Activated B cell treated with CpG ODN at 0.5 μM for 24 hours (primary cell): Measurements from ENCODE around the gene ADAM11. TPM values are rescaled to one million over a fixed set of nuclear protein-coding genes. Genes with fewer than 3 reads are reported as not detected.

Source experiments
- ATAC-seq: fragments of 200-7000 bp; cut with Tn5 transposase; one replicate; pipeline ENCODE4 v1.10.0; 2021; ENCODE audit warnings: low read depth, mild to moderate bottlenecking, moderate library complexity
- CTCF ChIA-PET: fragments of 350-600 bp; sonication (Branson Sonifier 250); formaldehyde crosslinking; loops from one replicate; lab custom pipeline; 2021; ENCODE audit warnings: antibody characterized with exemption; lab: Charles Lee
- POLR2A ChIA-PET: fragments of 350-600 bp; sonication (Branson Sonifier 250); formaldehyde crosslinking; loops from one replicate; lab custom pipeline; 2021; ENCODE audit warnings: antibody characterized with exemption; lab: Charles Lee
- DNase-seq: peaks from one replicate; pipeline ENCODE4 v3.0.0; 2022
- H3K27ac Mint-ChIP-seq: one replicate; pipeline ENCODE4 v1.8.0; 2020; ENCODE audit warnings: mixed read lengths
- H3K27me3 Mint-ChIP-seq: one replicate; pipeline ENCODE4 v1.8.0; 2021; ENCODE audit warnings: mixed read lengths
- H3K36me3 Mint-ChIP-seq: one replicate; pipeline ENCODE4 v1.8.0; 2021; ENCODE audit warnings: low read depth, mixed read lengths
- H3K4me1 Mint-ChIP-seq: one replicate; pipeline ENCODE4 v1.8.0; 2021; ENCODE audit warnings: mixed read lengths
- H3K4me3 Mint-ChIP-seq: one replicate; pipeline ENCODE4 v1.8.0; 2020; ENCODE audit warnings: mild to moderate bottlenecking, mixed read lengths
- H3K9me3 Mint-ChIP-seq: one replicate; pipeline ENCODE4 v1.8.0; 2020; ENCODE audit warnings: mixed read lengths
- intact Hi-C: fragments of 100-400 bp; cut with micrococcal nuclease; formaldehyde crosslinking; loops from one replicate; pipeline ENCODE4 v1.15.1; 2024
- total RNA-seq: library from RNA; stranded (reverse); gene quantifications from 2 replicates; pipeline ENCODE4 v1.2.3, GENCODE V29; 2022
- TF ChIP-seq, protein P1 (sequence below): fragments of 200-600 bp; IDR thresholded peaks from one replicate; pipeline ENCODE4 v1.8.0; 2022; ENCODE audit warnings: antibody characterized with exemption, mild to moderate bottlenecking

Gene ADAM11
- total RNA-seq, 1 donor from 2014 or later = 0.09 TPM

DNA sequence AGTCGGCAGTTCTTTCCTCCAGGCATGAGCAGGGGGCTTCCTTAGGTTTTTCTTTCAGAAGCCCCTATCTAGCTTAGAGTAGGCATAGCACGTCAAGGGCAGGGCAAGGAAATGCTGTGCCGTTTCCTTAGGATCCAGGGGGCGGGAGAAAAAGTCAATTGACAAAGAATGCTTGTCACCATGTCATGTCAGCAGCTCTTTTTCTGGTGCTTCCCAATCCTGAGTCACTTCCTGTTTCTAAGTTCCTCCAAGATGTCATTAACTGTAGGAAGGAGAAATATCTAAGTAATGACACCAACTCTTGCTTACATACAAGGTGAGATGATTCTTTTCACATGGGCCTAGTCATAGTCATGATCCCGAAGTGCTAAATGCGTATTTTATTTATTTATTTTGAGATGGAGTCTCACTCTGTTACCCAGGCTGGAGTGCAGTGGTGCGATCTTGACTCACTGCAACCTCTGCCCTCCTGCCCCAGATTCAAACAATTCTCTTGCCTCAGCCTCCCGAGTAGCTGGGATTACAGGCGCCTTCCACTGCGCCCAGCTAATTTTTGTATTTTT, 36.1 kb downstream of the ADAM11 start:
- ATAC-seq (no peak), DNase-seq (no peak)
- no peak overlapping the region for H3K4me3 Mint-ChIP-seq
- intact Hi-C loops = no loop called here
- no peaks in the 10 kb centered on the region for H3K27me3 Mint-ChIP-seq
- TF ChIP-seq, protein P1, sequence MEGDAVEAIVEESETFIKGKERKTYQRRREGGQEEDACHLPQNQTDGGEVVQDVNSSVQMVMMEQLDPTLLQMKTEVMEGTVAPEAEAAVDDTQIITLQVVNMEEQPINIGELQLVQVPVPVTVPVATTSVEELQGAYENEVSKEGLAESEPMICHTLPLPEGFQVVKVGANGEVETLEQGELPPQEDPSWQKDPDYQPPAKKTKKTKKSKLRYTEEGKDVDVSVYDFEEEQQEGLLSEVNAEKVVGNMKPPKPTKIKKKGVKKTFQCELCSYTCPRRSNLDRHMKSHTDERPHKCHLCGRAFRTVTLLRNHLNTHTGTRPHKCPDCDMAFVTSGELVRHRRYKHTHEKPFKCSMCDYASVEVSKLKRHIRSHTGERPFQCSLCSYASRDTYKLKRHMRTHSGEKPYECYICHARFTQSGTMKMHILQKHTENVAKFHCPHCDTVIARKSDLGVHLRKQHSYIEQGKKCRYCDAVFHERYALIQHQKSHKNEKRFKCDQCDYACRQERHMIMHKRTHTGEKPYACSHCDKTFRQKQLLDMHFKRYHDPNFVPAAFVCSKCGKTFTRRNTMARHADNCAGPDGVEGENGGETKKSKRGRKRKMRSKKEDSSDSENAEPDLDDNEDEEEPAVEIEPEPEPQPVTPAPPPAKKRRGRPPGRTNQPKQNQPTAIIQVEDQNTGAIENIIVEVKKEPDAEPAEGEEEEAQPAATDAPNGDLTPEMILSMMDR = no peak
- ChIA-PET POLR2A (no interaction called here), CTCF (interaction anchor here (1.1 kb wide), 1 partner anchor 15 kb away, joined by 3 read pairs; no protein-coding TSS in a partner anchor)
- no peak overlapping the region for H3K27ac Mint-ChIP-seq
- no peaks in the 10 kb centered on the region for H3K36me3 Mint-ChIP-seq
- H3K9me3 Mint-ChIP-seq = no peaks in the 10 kb centered on the region
- H3K4me1 Mint-ChIP-seq = no peaks in the 10 kb centered on the region

DNA sequence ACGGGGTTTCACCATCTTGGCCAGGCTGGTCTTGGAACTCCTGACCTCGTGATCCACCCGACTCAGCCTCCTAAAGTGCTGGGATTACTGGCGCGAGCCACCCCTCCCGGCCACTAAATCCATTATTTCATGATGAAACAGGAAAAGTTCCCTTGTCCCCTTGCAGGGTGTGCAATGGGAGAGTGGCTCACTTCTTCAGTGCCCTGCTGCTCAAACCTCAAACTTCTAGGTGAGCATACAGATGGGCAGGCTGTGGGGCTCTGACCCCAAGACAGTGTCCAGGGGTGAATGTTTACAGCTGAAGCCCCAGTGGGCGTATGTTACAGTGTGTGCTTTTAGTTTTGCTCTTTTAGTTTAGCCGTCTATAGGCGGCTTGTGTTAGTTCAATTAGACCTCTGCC, 36.6 kb downstream of the ADAM11 start:
- Mint-ChIP-seq H3K4me1 (no peaks in the 10 kb centered on the region), H3K4me3 (no peak overlapping the region), H3K9me3 (no peaks in the 10 kb centered on the region), H3K27ac (no peak overlapping the region), H3K27me3 (no peaks in the 10 kb centered on the region), H3K36me3 (no peaks in the 10 kb centered on the region)
- TF ChIP-seq, protein P1 = no peak
- ATAC-seq (no peak), DNase-seq (no peak)
- ChIA-PET CTCF (no interaction called here), POLR2A (no interaction called here)
- intact Hi-C loops = no loop called here

DNA sequence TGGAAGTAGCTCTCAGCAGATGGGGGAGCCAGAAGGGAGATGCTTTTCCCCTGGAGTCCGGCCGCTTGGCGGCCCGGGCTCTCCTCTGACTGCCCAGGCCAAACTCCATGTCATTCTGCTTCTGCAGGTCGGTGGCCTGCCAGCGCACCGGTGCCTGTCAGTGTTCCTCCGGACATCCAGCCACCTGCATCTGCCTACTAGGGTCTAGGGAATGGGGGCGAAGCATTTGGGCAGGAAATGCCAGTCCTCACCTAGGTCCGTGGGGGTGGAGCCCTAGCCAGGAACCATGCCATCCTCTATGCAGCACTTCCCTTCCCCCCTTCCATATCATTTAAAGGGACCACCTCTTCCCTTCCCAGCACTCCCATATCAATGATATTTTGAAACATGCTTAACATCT, 37.1 kb downstream of the ADAM11 start:
- intact Hi-C loops = no loop called here
- H3K9me3 Mint-ChIP-seq = no peaks in the 10 kb centered on the region
- no peak overlapping the region for H3K27ac Mint-ChIP-seq
- H3K36me3 Mint-ChIP-seq = no peaks in the 10 kb centered on the region
- ATAC-seq (no peak), DNase-seq (no peak)
- TF ChIP-seq, protein P1 = no peak
- CTCF ChIA-PET = no interaction called here
- H3K4me1 Mint-ChIP-seq = no peaks in the 10 kb centered on the region
- no peaks in the 10 kb centered on the region for H3K27me3 Mint-ChIP-seq
- POLR2A ChIA-PET = no interaction called here
- no peak overlapping the region for H3K4me3 Mint-ChIP-seq

DNA sequence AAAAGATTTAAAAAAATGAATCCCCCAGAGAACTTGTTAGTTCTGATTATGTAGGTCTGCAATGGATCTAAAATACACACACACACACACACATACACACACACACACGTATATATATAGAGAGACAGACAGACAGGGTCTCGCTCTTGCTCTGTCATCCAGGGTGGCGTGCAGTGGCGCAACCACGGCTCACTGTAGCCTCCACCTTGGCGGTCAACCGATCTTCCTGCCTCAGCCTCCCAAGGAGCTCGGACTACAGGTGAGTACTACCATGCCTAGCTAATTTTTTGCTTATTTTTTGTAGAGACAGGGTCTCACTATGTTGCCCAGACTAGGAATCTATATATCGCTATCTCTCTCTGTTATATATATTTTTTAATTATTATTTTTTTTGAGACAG, 37.9 kb downstream of the ADAM11 start:
- ATAC-seq (no peak), DNase-seq (no peak)
- Mint-ChIP-seq H3K4me1 (no peaks in the 10 kb centered on the region), H3K27ac (no peak overlapping the region), H3K9me3 (no peaks in the 10 kb centered on the region), H3K36me3 (no peaks in the 10 kb centered on the region), H3K4me3 (no peak overlapping the region), H3K27me3 (no peaks in the 10 kb centered on the region)
- TF ChIP-seq, protein P1 = no peak
- intact Hi-C loops = no loop called here
- CTCF ChIA-PET = no interaction called here
- POLR2A ChIA-PET = no interaction called here

DNA sequence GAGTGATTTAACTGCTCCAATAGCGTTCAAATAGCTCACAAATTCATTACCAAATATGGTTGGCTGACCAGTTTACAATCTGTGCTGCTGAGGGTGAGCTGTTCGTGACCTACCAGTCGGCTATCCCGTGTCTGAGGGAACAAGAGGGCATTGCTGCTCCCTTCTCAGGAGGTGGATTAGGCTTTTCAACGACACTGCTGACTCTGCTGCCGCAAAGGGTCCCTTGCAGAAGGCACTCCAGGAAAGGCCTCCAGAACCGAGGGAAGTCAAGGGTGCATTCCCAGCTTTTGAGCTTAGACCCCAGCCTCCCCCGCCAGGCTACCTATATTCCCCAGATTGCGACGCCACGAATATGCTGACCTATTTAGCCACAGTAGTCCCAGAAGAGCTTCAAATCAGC, 39.0 kb downstream of the ADAM11 start:
- POLR2A ChIA-PET = no interaction called here

More for the DNA sequence above, 39.0 kb downstream of the ADAM11 start:
- DNase-seq = no peak
- TF ChIP-seq, protein P1 = no peak
- Mint-ChIP-seq H3K4me3 (no peak overlapping the region), H3K27me3 (no peaks in the 10 kb centered on the region), H3K36me3 (no peaks in the 10 kb centered on the region), H3K9me3 (no peaks in the 10 kb centered on the region), H3K27ac (no peak overlapping the region), H3K4me1 (no peaks in the 10 kb centered on the region)
- CTCF ChIA-PET = interaction anchor here (0.6 kb wide), 1 partner anchor 224 kb away, joined by 3 read pairs; no protein-coding TSS in a partner anchor
- intact Hi-C loops = no loop called here
- no peak for ATAC-seq
